Measurements from ENCODE around the gene TERT.

TERT gene

GRCh38 chr5:1242733-1243486, 52.0 kb downstream of the TERT start:
- H3K4me3 ChIP-seq (ENCODE audit: control insufficient read depth in 1 of 7, extremely low read depth in 1 of 7, insufficient read depth in 4 of 7, low read depth in 2 of 7, low read length in 6 of 7), result no peak overlapping the region
- H3K27ac ChIP-seq (ENCODE audit: insufficient read depth in 1 of 2, low read depth in 1 of 2, low read length in 2 of 2, poor library complexity in 1 of 2, severe bottlenecking in 2 of 2), result no peak overlapping the region
- CTCF ChIA-PET, result no interaction called here
- no peaks in the 10 kb centered on the region for H3K36me3 ChIP-seq (ENCODE audit: control insufficient read depth in 4 of 4, insufficient read depth in 4 of 4, low read length in 3 of 4)
- WGBS (ENCODE audit: insufficient coverage), result 90% methylated on average over 11 of the region's 14 CpGs
- peaks cover 0 to 60% (median 15%) of the 10 kb centered on the region in 5 experiments for H3K27me3 ChIP-seq (replicated peaks in 2 of 5; ENCODE audit: control insufficient read depth in 4 of 5, insufficient read depth in 5 of 5, low read length in 4 of 5)
- no peak for DNase-seq
- H3K4me1 ChIP-seq (ENCODE audit: control extremely low read depth in 1 of 4, control insufficient read depth in 4 of 4, insufficient read depth in 4 of 4, low read length in 3 of 4), result no peaks in the 10 kb centered on the region
- POLR2A ChIA-PET, result no interaction called here
- no peaks in the 10 kb centered on the region for H3K9me3 ChIP-seq (ENCODE audit: control extremely low read depth in 1 of 5, control insufficient read depth in 4 of 5, insufficient read depth in 2 of 5, low read depth in 1 of 5, low read length in 4 of 5)

GRCh38 chr5:1241509-1242080, 53.3 kb downstream of the TERT start:
- no peaks in the 10 kb centered on the region for H3K4me1 ChIP-seq (ENCODE audit: control extremely low read depth in 1 of 4, control insufficient read depth in 4 of 4, insufficient read depth in 4 of 4, low read length in 3 of 4)
- no peak for DNase-seq
- no peaks in the 10 kb centered on the region for H3K36me3 ChIP-seq (ENCODE audit: control insufficient read depth in 4 of 4, insufficient read depth in 4 of 4, low read length in 3 of 4)
- ChIA-PET CTCF (no interaction called here), POLR2A (no interaction called here)
- H3K27ac ChIP-seq (ENCODE audit: insufficient read depth in 1 of 2, low read depth in 1 of 2, low read length in 2 of 2, poor library complexity in 1 of 2, severe bottlenecking in 2 of 2), result no peak overlapping the region
- H3K27me3 ChIP-seq (replicated peaks in 2 of 5; ENCODE audit: control insufficient read depth in 4 of 5, insufficient read depth in 5 of 5, low read length in 4 of 5), result peaks cover 0 to 47% (median 12%) of the 10 kb centered on the region in 5 experiments
- 90% methylated on average over 21 of the region's 22 CpGs for WGBS (ENCODE audit: insufficient coverage)
- H3K4me3 ChIP-seq (ENCODE audit: control insufficient read depth in 1 of 7, extremely low read depth in 1 of 7, insufficient read depth in 4 of 7, low read depth in 2 of 7, low read length in 6 of 7), result no peak overlapping the region
- peaks cover 0 to 2% (median under 1%) of the 10 kb centered on the region in 5 experiments for H3K9me3 ChIP-seq (ENCODE audit: control extremely low read depth in 1 of 5, control insufficient read depth in 4 of 5, insufficient read depth in 2 of 5, low read depth in 1 of 5, low read length in 4 of 5)

GRCh38 chr5:1240496-1241260, 54.2 kb downstream of the TERT start:
- ChIA-PET CTCF (no interaction called here), POLR2A (no interaction called here)
- Histone ChIP-seq H3K9me3 (ENCODE audit: control extremely low read depth in 1 of 5, control insufficient read depth in 4 of 5, insufficient read depth in 2 of 5, low read depth in 1 of 5, low read length in 4 of 5) (peaks cover 2 to 11% (median 3%) of the 10 kb centered on the region in 5 experiments), H3K27ac (ENCODE audit: insufficient read depth in 1 of 2, low read depth in 1 of 2, low read length in 2 of 2, poor library complexity in 1 of 2, severe bottlenecking in 2 of 2) (no peak overlapping the region), H3K4me3 (ENCODE audit: control insufficient read depth in 1 of 7, extremely low read depth in 1 of 7, insufficient read depth in 4 of 7, low read depth in 2 of 7, low read length in 6 of 7) (no peak overlapping the region), H3K4me1 (ENCODE audit: control extremely low read depth in 1 of 4, control insufficient read depth in 4 of 4, insufficient read depth in 4 of 4, low read length in 3 of 4) (no peaks in the 10 kb centered on the region), H3K36me3 (ENCODE audit: control insufficient read depth in 4 of 4, insufficient read depth in 4 of 4, low read length in 3 of 4) (no peaks in the 10 kb centered on the region), H3K27me3 (replicated peaks in 2 of 5; ENCODE audit: control insufficient read depth in 4 of 5, insufficient read depth in 5 of 5, low read length in 4 of 5) (peaks cover 0 to 45% (median 11%) of the 10 kb centered on the region in 5 experiments)
- no peak for DNase-seq
- 91% methylated on average over 28 of the region's 29 CpGs for WGBS (ENCODE audit: insufficient coverage)

- POLR2A ChIA-PET, result no interaction called here
- CTCF ChIA-PET, result no interaction called here
- Histone ChIP-seq H3K9me3 (ENCODE audit: control extremely low read depth in 1 of 5, control insufficient read depth in 4 of 5, insufficient read depth in 2 of 5, low read depth in 1 of 5, low read length in 4 of 5) (peaks cover 3 to 21% (median 7%) of the 10 kb centered on the region in 5 experiments), H3K36me3 (ENCODE audit: control insufficient read depth in 4 of 4, insufficient read depth in 4 of 4, low read length in 3 of 4) (no peaks in the 10 kb centered on the region), H3K4me3 (ENCODE audit: control insufficient read depth in 1 of 7, extremely low read depth in 1 of 7, insufficient read depth in 4 of 7, low read depth in 2 of 7, low read length in 6 of 7) (no peak overlapping the region), H3K27me3 (replicated peaks in 2 of 5; ENCODE audit: control insufficient read depth in 4 of 5, insufficient read depth in 5 of 5, low read length in 4 of 5) (peaks cover 0 to 39% (median 11%) of the 10 kb centered on the region in 5 experiments), H3K4me1 (ENCODE audit: control extremely low read depth in 1 of 4, control insufficient read depth in 4 of 4, insufficient read depth in 4 of 4, low read length in 3 of 4) (no peaks in the 10 kb centered on the region), H3K27ac (ENCODE audit: insufficient read depth in 1 of 2, low read depth in 1 of 2, low read length in 2 of 2, poor library complexity in 1 of 2, severe bottlenecking in 2 of 2) (no peak overlapping the region)
- WGBS (ENCODE audit: insufficient coverage), result 66% methylated on average over 21 of the region's 22 CpGs
- no peak for DNase-seq
These were observed 55.2 kb downstream of the TERT start for GRCh38 chr5:1239505-1240251.

GRCh38 chr5:1235838-1236237, 59.0 kb downstream of the TERT start:
- ChIA-PET POLR2A (no interaction called here), CTCF (no interaction called here)
- Histone ChIP-seq H3K27ac (ENCODE audit: insufficient read depth in 1 of 2, low read depth in 1 of 2, low read length in 2 of 2, poor library complexity in 1 of 2, severe bottlenecking in 2 of 2) (no peak overlapping the region), H3K27me3 (replicated peaks in 2 of 5; ENCODE audit: control insufficient read depth in 4 of 5, insufficient read depth in 5 of 5, low read length in 4 of 5) (peaks cover 0 to 21% (median 0%) of the 10 kb centered on the region in 5 experiments), H3K4me3 (ENCODE audit: control insufficient read depth in 1 of 7, extremely low read depth in 1 of 7, insufficient read depth in 4 of 7, low read depth in 2 of 7, low read length in 6 of 7) (no peak overlapping the region), H3K4me1 (ENCODE audit: control extremely low read depth in 1 of 4, control insufficient read depth in 4 of 4, insufficient read depth in 4 of 4, low read length in 3 of 4) (no peaks in the 10 kb centered on the region), H3K9me3 (ENCODE audit: control extremely low read depth in 1 of 5, control insufficient read depth in 4 of 5, insufficient read depth in 2 of 5, low read depth in 1 of 5, low read length in 4 of 5) (peaks cover 3 to 24% (median 7%) of the 10 kb centered on the region in 5 experiments), H3K36me3 (ENCODE audit: control insufficient read depth in 4 of 4, insufficient read depth in 4 of 4, low read length in 3 of 4) (no peaks in the 10 kb centered on the region)
- DNase-seq, result no peak
- no CpG with 5 or more reads among the region's 1 CpG for WGBS (ENCODE audit: insufficient coverage)

- peaks cover 3 to 24% (median 7%) of the 10 kb centered on the region in 5 experiments for H3K9me3 ChIP-seq (ENCODE audit: control extremely low read depth in 1 of 5, control insufficient read depth in 4 of 5, insufficient read depth in 2 of 5, low read depth in 1 of 5, low read length in 4 of 5)
- peaks cover 0 to 26% (median 0%) of the 10 kb centered on the region in 5 experiments for H3K27me3 ChIP-seq (replicated peaks in 2 of 5; ENCODE audit: control insufficient read depth in 4 of 5, insufficient read depth in 5 of 5, low read length in 4 of 5)
- H3K36me3 ChIP-seq (ENCODE audit: control insufficient read depth in 4 of 4, insufficient read depth in 4 of 4, low read length in 3 of 4), result no peaks in the 10 kb centered on the region
- no peaks in the 10 kb centered on the region for H3K4me1 ChIP-seq (ENCODE audit: control extremely low read depth in 1 of 4, control insufficient read depth in 4 of 4, insufficient read depth in 4 of 4, low read length in 3 of 4)
- ChIA-PET POLR2A (no interaction called here), CTCF (no interaction called here)
- no peak overlapping the region for H3K27ac ChIP-seq (ENCODE audit: insufficient read depth in 1 of 2, low read depth in 1 of 2, low read length in 2 of 2, poor library complexity in 1 of 2, severe bottlenecking in 2 of 2)
- WGBS (ENCODE audit: insufficient coverage), result 86% methylated on average over 7 of the region's 8 CpGs
- no peak overlapping the region for H3K4me3 ChIP-seq (ENCODE audit: control insufficient read depth in 1 of 7, extremely low read depth in 1 of 7, insufficient read depth in 4 of 7, low read depth in 2 of 7, low read length in 6 of 7)
- no peak for DNase-seq
These were observed 59.5 kb downstream of the TERT start for GRCh38 chr5:1235379-1235778.
